Sigmoid colon (tissue), 7 donors: ENCODE results near the gene ATF1. TPM values are rescaled to one million over a fixed set of nuclear protein-coding genes. Genes with fewer than 3 reads are reported as not detected.

Experiments
- DNase-seq: peaks from one replicate; pipeline ENCODE4 v3.0.0-alpha.2; 2019
- H3K27ac ChIP-seq, 4 donors: fragments of 200-600 bp; sonication (generic); one replicate each; pipeline ENCODE4 v1.5.1; 2016 to 2019; ENCODE audit warnings: mild to moderate bottlenecking in 1 of 4
- H3K27me3 ChIP-seq, 3 donors: fragments of 200-600 bp; sonication (generic); one replicate each; pipeline ENCODE4 v1.5.1; 2019; ENCODE audit warnings: mild to moderate bottlenecking in 1 of 3
- H3K36me3 ChIP-seq, 4 donors: fragments of 200-600 bp; sonication (generic); one replicate each; pipeline ENCODE4 v1.5.1; 2016 to 2019
- H3K4me1 ChIP-seq, 4 donors: fragments of 200-600 bp; sonication (generic); one replicate each; pipeline ENCODE4 v1.5.1; 2017 to 2019
- H3K4me3 ChIP-seq, 4 donors: fragments of 200-600 bp; sonication (generic); one replicate each; pipeline ENCODE4 v1.5.1; 2017 to 2019; ENCODE audit warnings: mild to moderate bottlenecking in 2 of 4, moderate library complexity in 1 of 4
- H3K9me3 ChIP-seq, 4 donors: fragments of 200-600 bp in 3 of 4; sonication (generic) in 3 of 4; one replicate each; pipeline versions ENCODE4 v1.5.1 to v1.6.1; 2013 to 2019
- EP300 ChIP-seq, 4 donors: sonication (generic); formaldehyde crosslinking; IDR thresholded peaks; one replicate each; pipeline ENCODE4 v1.6.1; 2017; ENCODE audit warnings: antibody characterized with exemption in 4 of 4
- POLR2A ChIP-seq, 2 donors: fragments of 450-650 bp; IDR thresholded peaks; one replicate each; pipeline ENCODE4 v1.6.1; 2016; ENCODE audit warnings: antibody characterized with exemption in 2 of 2, mild to moderate bottlenecking in 2 of 2, moderate library complexity in 2 of 2
- POLR2AphosphoS5 ChIP-seq, 4 donors: sonication (generic); formaldehyde crosslinking; IDR thresholded peaks; one replicate each; pipeline ENCODE4 v1.6.1; 2017; ENCODE audit warnings: antibody characterized with exemption in 4 of 4
- WGBS, 2 donors: extraction: QIAGEN DNeasy Blood & Tissue Kit; methylation state at CpG; one replicate each; pipeline ENCODE4 v1.1.7; 2013; 5-methylcytosine and 5-hydroxymethylcytosine counted together
- intact Hi-C: fragments of 100-400 bp; cut with DNase I; formaldehyde crosslinking; loops from one replicate; pipeline ENCODE4 v1.15.1; 2023
- polyA plus RNA-seq, 3 donors: library from polyadenylated mRNA; stranded (reverse); fragments of 200-250 nt; gene quantifications; one replicate each; pipeline ENCODE4 v1.2.3, GENCODE V29; 2013
- total RNA-seq, 4 donors: library from RNA; depleted of rRNA; stranded (reverse); fragments of >200 nt; gene quantifications; one replicate each; pipeline ENCODE4 v1.1.0, GENCODE V29; 2016
- TF ChIP-seq, protein P1 (sequence below), 4 experiments: fragments of 450-650 bp in 3 of 4; fragments of 200-600 bp in 1 of 4; IDR thresholded peaks; one replicate each; pipeline ENCODE4 v1.5.1; 2016 to 2019; ENCODE audit warnings: antibody characterized with exemption in 4 of 4, mild to moderate bottlenecking in 3 of 4, moderate library complexity in 2 of 4
- donor health status: healthy with polysubstance abuse.
- donor health status: Bipolar disorder and iron deficiency.
- donor health status: healthy.

ATF1 gene
- total RNA-seq (10 to 100 TPM; 12.6 to 27.6 (median 20.8) TPM), polyA plus RNA-seq (10 to 100 TPM; 16.7 to 23.8 (median 23.4) TPM)

DNA sequence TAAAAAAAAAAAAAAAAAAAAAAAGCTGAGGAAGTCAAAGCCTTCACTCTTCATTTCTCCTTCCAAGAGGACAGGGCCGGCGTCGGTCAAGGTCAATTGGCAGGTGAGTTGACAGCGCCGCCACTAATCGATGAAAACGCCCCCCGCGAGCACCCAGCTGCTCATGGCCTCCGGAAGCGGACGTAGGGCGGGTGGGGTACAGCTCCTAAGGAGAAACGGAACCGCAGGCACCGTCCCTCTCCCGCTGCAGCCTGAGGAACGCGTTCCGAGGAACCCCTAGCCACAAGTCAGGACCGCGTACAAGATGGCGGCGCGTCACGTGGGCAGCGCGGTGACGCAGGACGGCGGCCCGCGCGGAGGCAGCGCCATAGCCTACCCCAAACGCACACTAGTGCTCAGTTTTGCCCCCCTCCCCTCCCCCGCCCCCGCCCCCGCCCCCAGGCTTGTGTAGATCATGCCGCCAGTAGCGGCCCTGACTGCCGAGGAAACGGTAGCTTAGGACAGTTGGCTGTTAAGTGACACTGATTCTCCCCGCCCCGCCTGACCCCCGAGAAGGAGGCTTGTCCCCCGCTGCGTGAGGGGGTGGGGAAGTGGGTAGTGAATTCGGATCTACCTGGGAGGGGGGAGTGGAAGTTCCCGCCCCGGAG, at the start of gene ATF1:
ATF1 (plus strand) TSS at position 463 of the 647 bp plus-strand sequence. CDS start 16,045 bp downstream, outside the sequence.
- Histone ChIP-seq H3K27me3 (no peaks in the 10 kb centered on the region), H3K36me3 (no peaks in the 10 kb centered on the region), H3K9me3 (no peaks in the 10 kb centered on the region), H3K4me1 (peaks cover 0 to 38% (median 33%) of the 10 kb centered on the region in 4 donors), H3K27ac (peak within 1 kb of the TSS; percentile 96 to 100 (median 99)), H3K4me3 (peak within 1 kb of the TSS; percentile 95 to 99 (median 99))
- peak; percentile 94 to 98 (median 96) for TF ChIP-seq POLR2AphosphoS5 (IDR thresholded peaks at IDR 0.05)
- TF ChIP-seq POLR2A (IDR thresholded peaks at IDR 0.05) = peak; percentile 68 to 71
- TF ChIP-seq EP300 (IDR thresholded peaks at IDR 0.05) = no peak
- TF ChIP-seq, protein P1, sequence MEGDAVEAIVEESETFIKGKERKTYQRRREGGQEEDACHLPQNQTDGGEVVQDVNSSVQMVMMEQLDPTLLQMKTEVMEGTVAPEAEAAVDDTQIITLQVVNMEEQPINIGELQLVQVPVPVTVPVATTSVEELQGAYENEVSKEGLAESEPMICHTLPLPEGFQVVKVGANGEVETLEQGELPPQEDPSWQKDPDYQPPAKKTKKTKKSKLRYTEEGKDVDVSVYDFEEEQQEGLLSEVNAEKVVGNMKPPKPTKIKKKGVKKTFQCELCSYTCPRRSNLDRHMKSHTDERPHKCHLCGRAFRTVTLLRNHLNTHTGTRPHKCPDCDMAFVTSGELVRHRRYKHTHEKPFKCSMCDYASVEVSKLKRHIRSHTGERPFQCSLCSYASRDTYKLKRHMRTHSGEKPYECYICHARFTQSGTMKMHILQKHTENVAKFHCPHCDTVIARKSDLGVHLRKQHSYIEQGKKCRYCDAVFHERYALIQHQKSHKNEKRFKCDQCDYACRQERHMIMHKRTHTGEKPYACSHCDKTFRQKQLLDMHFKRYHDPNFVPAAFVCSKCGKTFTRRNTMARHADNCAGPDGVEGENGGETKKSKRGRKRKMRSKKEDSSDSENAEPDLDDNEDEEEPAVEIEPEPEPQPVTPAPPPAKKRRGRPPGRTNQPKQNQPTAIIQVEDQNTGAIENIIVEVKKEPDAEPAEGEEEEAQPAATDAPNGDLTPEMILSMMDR (IDR thresholded peaks at IDR 0.05) = no peak
- WGBS, 2 donors = 0% methylated on average over 51 of the region's 51 CpGs
- intact Hi-C loops = loop anchor here (2.0 kb wide), 2 partner anchors 159 to 221 kb away; no protein-coding TSS in a partner anchor
- peak; percentile 96 for DNase-seq

DNA sequence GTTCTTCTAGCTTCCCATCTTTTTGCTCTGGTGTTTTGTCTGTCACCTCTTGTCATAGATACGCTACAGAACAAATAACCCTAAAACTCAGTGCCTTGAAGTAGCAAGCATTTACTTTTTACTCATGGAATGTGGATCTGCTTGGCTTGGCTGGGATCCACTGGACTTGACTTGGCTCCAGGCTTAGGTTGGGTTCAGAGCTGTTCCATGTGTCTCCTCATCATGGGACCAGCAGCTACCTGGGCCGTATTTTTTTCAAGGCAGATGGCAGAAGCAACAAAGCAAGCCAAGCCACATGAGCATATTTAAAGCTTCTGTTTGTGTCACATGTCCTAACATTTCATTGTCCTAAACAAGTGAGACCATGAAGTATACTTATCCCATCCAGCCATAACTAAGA, 48.7 kb upstream of the ATF1 start:
- intact Hi-C loops = no loop called here
- H3K27ac ChIP-seq = no peak overlapping the region
- no peak for DNase-seq
- H3K36me3 ChIP-seq = peaks cover 5 to 75% (median 18%) of the 10 kb centered on the region in 4 donors
- 86 to 92% methylated on average over 2 of the region's 2 CpGs for WGBS, 2 donors
- no peak for TF ChIP-seq POLR2AphosphoS5 (IDR thresholded peaks at IDR 0.05)
- H3K4me3 ChIP-seq = no peak overlapping the region
- peaks cover 0 to 7% (median 5%) of the 10 kb centered on the region in 4 donors for H3K4me1 ChIP-seq
- no peaks in the 10 kb centered on the region for H3K27me3 ChIP-seq
- no peaks in the 10 kb centered on the region for H3K9me3 ChIP-seq

GRCh38 chr12:50718760-50719159, 45.1 kb upstream of the ATF1 start:
- no peak for DNase-seq
- H3K27me3 ChIP-seq = no peaks in the 10 kb centered on the region
- no peak overlapping the region for H3K4me3 ChIP-seq
- intact Hi-C loops = no loop called here
- no peak overlapping the region for H3K27ac ChIP-seq
- no peak for TF ChIP-seq EP300 (IDR thresholded peaks at IDR 0.05)
- TF ChIP-seq POLR2AphosphoS5 (IDR thresholded peaks at IDR 0.05) = no peak
- TF ChIP-seq POLR2A (IDR thresholded peaks at IDR 0.05) = no peak
- TF ChIP-seq, protein P1 (IDR thresholded peaks at IDR 0.05) = no peak
- peaks cover 0 to 7% (median 5%) of the 10 kb centered on the region in 4 donors for H3K4me1 ChIP-seq
- no peaks in the 10 kb centered on the region for H3K9me3 ChIP-seq
- H3K36me3 ChIP-seq = peaks cover 7 to 82% (median 27%) of the 10 kb centered on the region in 4 donors
- WGBS, 2 donors = 95 to 99% methylated on average over 2 of the region's 2 CpGs

GRCh38 chr12:50720085-50720484, 43.8 kb upstream of the ATF1 start:
- H3K36me3 ChIP-seq = peaks cover 15 to 86% (median 36%) of the 10 kb centered on the region in 4 donors
- H3K4me3 ChIP-seq = no peak overlapping the region
- no peaks in the 10 kb centered on the region for H3K9me3 ChIP-seq
- H3K27me3 ChIP-seq = no peaks in the 10 kb centered on the region
- no peak for DNase-seq
- H3K4me1 ChIP-seq = peaks cover 0 to 7% (median under 1%) of the 10 kb centered on the region in 4 donors
- intact Hi-C loops = no loop called here
- H3K27ac ChIP-seq = no peak overlapping the region
- TF ChIP-seq EP300 (IDR thresholded peaks at IDR 0.05) (no peak), POLR2AphosphoS5 (IDR thresholded peaks at IDR 0.05) (no peak), POLR2A (IDR thresholded peaks at IDR 0.05) (no peak)
- TF ChIP-seq, protein P1 (IDR thresholded peaks at IDR 0.05) = no peak
- WGBS, 2 donors = 91 to 94% methylated on average over 3 of the region's 3 CpGs

DNA sequence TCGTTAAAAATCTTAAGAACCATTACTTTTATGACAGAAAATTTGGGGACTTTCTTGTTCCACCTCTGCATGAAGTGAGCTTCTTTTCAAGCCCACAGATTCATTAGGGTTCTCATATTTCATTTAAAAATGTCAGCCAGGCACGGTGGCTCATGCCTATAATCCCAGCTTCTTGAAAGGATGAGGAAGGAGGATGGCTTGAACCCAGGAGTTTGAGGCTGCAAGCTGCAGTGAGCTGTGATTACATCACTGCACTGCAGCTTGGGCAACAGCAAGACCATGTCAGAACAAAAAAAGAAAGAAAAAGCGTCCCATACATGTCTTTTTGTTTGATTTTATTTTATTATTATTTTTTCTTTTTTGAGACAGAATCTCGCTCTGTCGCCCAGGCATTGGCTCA, 43.4 kb upstream of the ATF1 start:
- WGBS, 2 donors = 91 to 94% methylated on average over 5 of the region's 5 CpGs
- Histone ChIP-seq H3K36me3 (peaks cover 15 to 86% (median 37%) of the 10 kb centered on the region in 4 donors), H3K27me3 (no peaks in the 10 kb centered on the region), H3K4me1 (peaks cover 0 to 6% (median 0%) of the 10 kb centered on the region in 4 donors), H3K27ac (no peak overlapping the region), H3K9me3 (no peaks in the 10 kb centered on the region), H3K4me3 (no peak overlapping the region)
- TF ChIP-seq POLR2A (IDR thresholded peaks at IDR 0.05) = no peak
- TF ChIP-seq POLR2AphosphoS5 (IDR thresholded peaks at IDR 0.05) = no peak
- no peak for TF ChIP-seq EP300 (IDR thresholded peaks at IDR 0.05)
- TF ChIP-seq, protein P1 (IDR thresholded peaks at IDR 0.05) = no peak
- no peak for DNase-seq
- intact Hi-C loops = no loop called here
